ENCODE data around the gene GRIK4.

The GRIK4 gene

DNA sequence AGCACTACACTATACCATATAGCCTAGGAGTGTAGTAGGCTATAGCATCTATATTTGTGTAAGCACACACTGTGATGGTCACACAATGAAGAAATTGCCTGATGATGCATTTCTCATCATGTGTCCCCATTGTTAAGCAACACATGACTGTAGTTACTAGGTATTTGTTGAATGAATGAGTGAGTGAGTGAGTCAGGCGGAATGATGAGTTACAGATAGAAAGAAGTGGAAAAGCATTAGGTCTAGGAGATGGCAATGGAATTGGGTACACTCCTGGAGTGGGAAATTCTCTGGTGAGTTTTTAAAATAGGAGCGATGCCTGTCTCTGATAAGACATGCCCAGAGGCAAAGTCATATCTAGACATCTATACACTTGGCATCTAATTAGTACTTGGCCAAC lies 351.8 kb downstream of the GRIK4 start:
- DNase-seq = no peak

DNA sequence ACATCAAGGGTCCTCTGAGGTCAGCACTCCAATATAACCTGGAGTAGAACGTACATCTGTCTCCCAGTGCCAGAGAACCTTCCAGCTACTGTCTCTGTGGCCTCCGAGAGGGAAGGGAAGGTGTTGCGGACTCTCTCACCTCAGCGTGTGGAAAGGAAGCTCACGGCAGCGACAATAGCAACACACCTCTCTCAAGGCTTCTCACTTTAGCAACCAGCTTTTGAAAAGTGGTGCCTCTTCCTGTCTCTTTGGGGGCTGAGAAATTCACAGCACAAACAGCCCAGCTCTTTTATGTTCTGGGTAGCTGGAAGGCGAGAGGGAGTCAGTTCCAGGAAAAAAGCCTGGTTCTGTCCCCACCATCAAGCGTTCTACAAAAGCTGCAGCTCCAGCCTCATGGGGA lies 355.5 kb downstream of the GRIK4 start:
- no peak for DNase-seq

DNA sequence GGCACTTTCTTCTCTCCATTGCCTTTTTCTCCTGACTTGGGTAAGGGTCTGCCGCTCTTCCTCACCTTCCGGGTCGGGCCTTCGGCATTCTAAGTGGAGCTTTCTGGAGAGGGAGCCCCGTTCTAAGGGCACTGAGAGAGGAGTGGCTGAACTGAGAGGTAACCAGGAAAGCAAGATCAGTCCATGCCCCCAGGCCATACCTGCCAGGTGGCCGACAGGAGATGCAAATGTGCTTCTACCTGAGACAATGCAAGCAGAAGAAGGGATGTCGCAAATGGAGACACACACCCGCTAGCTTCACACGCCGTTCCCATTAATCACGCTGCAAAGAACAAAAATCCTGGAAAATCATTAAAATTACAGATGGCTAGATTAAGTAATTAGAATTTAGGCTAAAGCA lies 356.0 kb downstream of the GRIK4 start:
- DNase-seq = no peak

DNA sequence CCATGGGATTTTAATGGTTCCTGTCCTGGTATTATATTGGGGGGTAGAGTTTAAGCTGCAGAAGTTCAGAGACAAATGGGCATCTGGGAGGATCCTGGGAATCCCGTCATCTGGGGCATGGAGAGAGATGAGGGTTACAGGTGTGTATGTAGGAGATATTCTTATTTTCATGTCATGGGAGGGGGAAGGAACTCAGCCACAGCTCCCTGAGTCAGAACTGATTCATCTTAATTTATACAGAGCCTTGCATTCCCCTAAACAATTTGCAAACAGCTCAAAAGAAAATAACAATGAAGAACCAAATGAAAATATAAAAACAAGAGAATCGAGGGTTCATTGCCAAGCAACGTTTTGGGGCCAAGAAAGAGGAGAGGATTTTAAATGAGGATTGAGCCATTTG lies 356.4 kb downstream of the GRIK4 start:
- no peak for DNase-seq

DNA sequence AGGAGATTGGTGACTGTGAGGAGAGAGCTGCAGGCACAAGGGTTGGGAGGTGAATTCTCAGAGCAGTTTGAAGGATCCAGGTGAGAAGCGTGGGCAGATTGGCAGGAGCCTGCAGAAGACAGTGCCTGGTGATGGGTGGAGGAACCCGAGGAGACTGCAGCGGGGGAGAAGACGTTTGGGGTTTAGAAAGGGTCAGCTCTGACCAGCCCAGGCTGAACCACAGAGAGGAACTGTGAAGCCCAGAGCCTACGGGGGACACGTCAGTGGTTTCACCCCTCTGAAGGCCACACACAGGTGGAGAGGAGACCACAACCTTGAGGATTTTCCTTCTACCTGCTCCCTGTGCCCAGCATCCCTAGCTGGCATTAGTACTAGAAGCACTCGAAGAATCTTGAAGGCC lies 357.5 kb downstream of the GRIK4 start:
- DNase-seq = no peak

DNA sequence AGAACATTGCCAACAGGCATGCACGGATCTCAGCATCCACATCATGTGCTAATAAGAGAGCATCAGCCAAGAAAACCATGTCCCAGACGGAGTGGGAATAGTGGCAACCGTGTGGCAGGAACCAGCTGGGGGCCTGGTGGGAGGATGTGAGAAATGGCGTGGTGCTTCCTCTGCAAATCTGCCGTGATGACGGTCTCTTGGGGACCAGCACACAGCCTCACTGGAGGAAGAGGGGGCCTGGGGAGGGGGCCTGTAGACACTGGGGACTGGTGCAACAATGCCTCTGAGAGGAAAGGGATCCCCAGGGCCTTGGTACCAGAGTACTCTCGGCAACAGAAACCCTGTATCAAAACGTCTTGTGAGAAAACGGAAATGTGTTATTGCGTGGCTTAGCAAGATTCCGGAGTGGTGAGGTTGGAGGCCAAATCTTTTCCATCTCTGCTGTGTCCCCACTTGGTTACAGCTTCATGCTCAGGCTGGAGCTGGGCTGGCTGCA lies 358.0 kb downstream of the GRIK4 start:
- DNase-seq = no peak

DNA sequence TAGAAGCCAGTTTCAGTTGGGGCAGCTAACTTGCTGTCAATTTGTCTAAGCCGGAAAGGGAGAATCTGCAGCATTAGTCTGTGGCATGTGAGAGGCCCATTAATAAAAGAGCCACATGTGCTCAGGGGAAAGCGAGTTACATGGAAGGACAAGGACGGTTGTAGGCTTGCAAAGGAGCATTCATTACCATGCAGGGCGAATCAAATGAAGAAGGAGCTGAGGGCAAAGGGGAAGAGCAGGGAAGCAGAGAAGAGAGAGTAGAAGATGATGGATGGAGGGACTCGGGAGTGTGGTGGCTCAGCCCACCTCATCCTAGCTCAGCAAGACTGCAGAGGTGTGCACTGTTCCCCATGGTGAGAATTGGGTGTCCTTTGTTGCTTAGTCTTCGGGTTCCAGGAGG lies 359.6 kb downstream of the GRIK4 start:
- no peak for DNase-seq

DNA sequence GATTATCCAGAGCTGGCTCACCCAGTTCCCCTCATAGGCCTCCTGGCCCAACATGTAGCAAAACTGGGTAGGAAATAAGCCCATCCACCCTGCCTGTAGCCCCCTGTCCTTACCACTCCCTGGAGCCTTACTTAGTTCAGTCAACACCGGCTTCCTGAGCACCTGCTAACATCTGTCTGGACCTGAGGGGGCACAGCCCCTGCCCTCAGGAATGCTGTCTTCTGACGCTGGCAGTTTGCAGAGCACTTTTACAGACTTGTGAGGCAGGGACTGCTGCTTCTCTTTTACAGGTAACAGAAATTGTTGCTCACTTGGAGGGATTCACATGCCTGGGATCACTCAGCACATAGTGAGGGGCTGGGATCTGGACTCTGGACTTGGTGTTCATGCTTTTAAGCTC lies 360.4 kb downstream of the GRIK4 start:
- DNase-seq = no peak

DNA sequence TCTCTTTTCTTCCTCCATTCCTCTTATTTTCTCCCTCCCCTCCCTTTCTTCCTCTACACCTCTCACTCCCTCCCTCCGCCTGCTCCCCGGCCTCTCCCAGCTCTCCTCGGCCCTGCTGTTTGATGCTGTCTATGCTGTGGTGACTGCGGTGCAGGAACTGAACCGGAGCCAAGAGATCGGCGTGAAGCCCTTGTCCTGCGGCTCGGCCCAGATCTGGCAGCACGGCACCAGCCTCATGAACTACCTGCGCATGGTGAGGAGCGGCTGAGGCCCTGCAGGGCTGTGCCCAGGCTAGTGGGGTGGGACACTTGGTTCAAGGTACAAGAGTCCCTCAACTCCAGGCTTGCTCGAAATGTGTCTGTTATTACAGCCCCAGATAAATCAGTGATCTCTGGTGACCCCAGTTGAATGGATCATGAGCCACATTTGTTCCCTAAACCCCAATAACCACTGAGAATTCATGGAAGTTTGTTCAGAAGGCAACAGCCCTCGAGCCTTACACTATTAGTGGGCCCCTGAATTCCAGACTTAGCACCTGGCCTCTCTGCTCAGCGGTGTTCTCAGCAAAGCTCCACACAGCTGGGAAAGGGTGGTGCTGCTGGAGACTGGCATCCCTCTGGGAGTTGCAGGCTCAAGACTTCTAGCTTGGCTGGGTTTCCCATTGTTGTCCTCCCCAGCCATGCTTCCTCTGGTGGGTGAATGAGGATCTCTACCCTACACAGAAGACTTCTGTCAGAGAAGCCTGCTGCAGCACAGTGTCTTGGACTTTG lies 362.6 kb downstream of the GRIK4 start:
- no peak for DNase-seq

DNA sequence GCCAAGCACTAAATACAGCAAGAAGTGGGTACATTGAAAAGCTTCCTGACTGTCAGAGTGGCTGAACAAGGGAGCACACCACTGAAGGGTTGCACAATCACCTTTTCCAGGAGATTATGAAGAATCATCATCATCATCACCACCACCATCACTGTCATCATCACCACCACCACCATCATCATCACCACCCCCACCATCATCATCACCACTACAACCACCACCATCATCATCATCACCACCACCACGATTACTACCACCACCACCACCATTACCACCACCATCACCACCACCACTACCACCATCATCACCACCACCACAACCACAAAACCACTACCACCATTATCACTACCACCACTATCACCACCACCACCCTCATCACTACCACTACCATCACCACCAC lies 364.4 kb downstream of the GRIK4 start:
- DNase-seq = no peak

DNA sequence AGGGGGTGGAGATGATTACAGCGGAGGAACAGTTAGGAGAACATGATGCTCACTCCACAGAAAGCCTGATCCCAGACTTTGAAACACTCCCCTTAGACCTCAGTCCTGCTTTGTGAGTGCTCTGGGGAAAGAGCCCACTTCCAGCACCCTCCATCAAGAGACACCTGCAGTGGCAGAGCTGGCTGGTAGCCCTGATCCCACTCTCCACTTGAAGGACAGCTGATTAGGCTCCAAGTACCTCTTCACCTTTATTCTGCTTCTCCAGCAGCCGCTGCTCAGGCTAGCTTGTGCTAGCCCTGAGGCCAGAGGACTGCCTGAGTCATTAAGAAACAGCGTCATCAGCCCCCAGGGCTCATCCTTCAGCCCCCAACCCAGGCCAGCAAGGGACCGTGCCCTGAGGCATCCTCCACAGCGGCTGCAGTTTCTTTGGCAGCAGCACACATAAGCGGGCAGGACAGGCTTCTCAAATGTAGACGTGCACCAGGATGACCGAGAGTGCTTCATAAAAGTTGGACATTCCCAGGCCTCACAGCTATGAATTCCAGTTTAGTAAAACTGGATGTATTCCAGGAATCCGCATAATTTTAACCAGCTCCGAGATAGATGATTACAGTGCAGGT lies 366.3 kb downstream of the GRIK4 start:
- peak; percentile 11 for DNase-seq

DNA sequence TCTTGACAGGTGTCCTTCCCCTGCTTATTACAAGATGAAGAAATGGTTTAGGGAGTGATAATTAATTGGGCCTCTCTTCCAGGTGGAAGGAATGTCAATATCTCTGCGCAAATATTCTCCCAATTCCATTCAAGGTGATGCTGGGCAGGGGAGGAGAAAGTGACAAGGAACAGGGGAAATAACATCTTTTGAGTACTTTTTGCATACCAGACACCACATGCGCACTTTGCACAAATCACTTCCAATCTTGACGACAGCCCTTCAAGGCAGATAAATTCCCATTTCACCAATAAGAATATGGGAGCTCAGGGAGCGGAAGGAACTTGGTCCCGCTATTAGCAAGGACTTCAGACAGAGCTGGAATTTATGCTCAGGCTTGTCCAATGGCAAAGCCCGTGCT lies 367.2 kb downstream of the GRIK4 start:
- no peak for DNase-seq

DNA sequence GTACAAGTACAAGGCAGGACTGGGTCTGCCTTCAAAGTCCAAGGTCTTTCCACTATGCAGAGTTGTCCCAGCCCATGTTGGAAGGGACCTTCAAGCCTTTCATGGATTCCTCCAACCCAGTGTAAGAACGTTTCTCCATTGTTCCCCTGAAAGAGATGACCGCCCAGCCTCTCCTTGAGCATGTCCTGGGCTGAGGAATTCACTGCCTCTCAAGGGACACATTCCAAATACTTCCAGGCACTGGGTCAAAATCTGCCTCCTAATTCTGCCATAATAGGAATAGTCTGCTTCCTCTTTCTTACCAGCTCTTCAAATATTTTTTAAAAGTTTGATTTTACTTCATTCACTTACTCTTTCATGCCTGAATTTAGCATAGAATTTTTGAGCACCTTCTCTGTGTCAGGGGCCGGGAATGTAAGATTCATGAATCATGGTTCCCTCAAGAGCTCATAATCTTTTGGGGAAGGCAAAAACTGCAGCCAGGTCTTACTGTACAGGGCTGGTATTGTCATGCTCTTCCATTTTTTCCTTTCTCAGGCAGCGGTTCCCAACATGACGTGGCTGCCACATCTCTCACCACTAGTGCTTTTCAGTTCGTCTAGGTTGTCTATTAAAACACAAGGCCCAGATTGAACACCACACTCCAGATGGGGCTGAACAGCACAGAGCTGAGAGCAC lies 369.1 kb downstream of the GRIK4 start:
- no peak for DNase-seq

DNA sequence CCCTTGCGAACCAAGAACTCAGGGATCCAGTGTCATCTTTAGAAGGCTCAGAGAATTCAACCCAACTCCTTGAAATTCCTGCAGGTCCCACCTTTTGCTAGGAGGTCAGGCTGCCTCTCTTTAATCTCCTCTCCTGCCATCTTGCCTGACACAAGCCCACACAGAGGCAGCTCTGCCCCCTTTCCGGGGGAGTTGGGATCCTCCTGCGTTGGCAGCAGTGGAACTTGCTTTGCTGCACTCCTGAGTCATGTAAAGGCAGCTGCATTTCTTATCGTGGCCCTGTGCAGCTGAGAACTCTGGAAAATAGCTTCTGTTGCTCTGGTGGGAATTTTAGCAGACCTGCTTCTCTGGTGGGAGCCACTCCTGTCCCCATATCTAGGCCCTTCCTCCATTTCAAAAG lies 370.0 kb downstream of the GRIK4 start:
- no peak for DNase-seq

DNA sequence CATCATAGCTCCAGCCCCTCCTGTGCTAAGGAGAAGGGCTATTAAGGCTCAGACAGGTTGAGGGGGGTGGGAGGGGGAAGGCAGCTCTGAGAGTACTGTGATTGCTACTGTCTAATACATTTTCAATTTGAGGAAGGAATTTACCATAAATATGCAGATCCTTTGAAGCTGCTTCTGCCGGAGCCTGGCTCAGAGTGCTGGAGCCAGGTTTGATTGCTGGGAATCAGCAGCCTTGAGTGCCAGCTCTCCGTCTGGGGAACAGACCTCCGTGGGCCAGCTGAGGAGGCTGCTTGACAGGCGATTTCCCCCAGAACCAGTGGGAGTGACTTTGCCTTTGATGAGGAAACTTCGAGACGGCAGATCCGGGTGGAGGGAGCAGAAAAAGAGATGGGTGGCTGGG lies 370.6 kb downstream of the GRIK4 start:
- DNase-seq = no peak

DNA sequence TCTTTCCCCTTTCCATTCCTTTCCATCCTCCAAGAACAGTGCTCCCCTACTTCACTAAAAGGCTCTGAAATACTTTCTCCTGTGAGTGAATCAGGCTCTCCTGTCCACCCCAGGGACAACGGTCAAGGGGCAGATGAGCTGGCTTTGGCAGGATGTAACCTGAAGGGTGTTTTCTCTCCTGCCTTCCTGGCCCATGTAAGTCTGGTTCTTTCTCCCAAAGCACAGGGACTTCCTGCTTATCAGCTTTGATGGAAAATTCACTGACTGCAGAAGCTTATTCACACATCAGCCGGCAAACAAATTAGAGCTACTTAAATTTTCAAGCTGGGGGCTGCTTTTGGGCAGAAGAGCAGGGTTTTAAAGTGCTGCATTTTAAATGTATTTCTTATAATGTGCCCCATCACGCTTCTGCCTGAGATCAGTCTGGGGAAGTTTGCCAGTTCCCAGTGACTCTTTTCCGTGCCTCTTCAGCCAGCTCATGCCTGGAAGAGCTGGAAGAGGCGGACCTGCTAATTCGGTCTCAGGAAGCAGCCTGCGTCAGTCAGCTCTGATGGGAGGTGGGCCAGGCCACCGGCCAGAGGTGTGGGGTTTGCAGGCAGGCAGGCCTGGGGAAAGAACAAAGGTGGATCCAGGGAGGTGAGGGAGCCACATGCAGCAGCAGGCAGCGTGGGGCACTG lies 372.0 kb downstream of the GRIK4 start:
- no peak for DNase-seq

DNA sequence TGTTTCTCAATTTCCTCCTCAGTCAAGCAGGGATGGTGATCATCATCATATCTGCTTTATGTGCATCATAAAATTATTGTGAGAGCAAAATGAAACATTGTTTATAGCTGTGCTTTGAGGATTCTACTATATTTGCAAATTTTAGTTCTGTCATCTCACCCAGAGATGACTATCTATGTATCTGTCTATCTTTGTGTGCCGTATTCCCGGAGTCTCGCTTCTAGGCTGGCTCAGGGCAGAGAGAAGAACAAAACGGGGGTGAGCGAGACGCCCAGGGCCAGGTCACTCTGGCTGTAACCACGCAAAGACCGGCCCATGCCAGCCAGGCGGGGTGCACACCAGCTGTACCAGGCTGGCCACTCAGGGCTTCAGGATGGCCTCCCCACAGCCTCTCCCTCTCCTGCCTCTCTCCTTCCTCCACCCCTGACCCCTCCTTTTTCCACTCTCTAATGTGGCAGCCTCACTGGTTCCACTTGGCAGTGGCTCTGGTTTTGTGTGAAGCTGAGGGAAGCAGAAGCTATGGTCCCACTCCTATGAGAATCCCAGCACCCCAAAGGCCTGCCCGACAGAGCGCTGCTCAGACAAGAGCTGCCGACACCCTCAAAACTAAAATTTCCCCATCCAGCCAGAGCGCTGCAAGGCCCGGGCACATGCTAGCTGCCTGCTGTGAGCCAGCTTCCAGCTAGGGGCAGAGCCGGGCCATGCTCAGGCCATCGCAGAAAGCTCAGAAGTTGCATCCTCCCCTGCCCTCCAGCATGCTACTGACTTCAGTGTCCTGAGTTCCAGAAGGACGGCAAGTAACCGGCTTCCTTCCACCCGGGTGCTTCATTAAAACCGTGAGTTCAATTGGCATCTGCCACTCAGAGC lies 372.8 kb downstream of the GRIK4 start:
- DNase-seq = no peak

DNA sequence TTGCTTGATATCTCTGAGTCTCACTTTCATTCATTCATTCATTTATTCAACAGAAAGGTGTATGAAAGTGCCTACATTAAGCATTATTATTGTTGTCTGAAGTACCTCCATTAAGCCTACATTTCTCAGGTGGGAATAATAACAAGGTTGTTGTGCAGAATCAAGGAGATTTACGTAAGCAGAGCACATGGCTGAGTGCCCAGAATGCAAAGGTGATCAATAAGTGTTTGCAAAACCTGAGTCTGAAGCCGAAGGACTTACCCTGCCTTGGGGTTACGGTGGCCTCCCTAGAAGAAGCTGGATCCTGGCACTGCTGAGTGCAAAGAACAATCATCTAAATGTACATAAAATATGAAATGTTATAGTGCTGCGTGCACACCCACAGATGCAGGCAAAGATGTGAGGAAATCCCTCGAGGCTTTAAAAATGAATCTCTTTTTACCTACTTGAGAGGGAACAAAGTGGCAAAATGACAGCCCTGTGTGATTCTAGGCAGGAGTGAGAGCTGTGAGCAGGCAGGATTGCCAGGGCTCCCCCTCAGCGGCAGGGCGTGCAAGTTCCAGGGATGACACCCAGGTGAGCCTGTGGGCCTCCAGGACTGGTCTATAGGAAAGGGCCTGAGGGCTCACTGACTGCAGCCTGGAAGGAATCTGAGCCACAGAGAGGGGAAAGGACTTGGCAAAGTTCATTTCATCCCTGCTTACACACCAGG lies 379.2 kb downstream of the GRIK4 start:
- no peak for DNase-seq

DNA sequence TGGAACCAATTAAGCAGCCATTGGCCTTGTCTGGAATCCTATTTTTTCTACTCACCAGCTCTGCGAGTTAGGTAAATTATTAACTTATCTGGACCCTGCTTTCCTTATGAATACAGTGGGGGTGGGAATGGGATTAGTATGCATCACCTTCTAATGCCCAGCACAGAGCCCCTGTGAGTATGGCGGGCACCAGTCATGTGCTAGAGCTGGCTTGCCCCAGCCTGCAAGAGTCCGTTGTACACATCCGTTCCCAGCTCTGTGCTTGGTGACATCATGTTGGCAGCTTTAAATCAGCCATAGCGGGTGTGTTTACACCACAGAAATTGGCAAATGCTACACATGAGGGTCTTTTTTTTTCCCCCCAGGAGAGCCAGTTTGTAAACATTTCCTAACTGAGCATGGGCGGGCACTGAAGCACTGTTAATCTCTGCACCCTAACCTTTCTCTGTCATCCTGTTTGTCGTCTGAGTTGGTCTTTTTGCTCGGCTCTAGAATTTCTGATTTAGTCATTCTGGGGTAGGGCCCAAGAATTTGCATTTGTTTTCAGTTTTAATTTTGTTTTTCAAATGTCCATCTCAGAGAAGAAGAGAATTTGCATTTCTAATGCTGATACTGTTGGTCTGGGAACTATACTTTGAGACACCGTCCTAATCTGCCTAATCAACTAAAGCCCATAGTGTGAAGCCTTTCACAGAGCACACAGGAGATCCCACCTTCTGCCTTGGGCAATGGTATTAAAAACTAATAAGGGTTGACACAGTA lies 382.1 kb downstream of the GRIK4 start:
- DNase-seq = no peak

DNA sequence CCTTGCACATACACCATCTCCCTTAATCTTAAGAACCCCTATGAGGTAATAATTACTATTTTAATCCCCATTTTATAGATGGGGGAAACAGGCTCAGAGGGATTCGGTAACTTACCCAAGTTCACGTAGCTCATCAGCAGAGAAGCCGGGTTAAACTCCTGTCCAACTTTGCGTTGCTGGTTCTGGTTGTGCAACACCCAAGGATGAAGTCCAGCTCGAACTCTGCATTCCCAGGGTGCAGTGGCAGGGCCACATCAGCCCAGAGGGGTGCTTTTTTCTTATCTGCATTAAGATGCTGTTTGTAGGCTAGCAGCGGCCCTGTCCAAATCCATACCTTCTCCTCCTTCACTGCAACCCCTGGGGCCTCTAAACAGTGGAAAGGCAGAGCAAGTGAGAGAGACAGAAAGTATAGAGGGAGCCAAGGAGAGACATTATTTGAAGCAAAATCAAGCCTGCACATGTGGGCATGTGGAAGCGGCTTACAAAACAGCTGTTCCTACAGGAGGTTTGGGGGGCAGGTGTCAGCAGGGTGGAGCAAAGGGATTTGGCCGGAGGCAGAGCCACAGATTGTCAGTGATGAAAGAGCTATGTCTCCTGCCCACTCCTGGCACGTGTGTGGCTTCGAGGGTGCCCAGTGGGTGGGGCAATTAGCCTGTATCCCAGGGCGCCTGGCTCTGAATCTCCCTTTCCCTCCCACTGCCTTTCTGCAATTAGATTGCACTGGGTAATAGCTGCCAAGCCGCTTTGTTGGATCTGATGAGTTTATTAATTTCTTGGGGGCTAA lies 382.8 kb downstream of the GRIK4 start:
- DNase-seq = no peak
